NB4 (cell line): ENCODE data around the gene C1orf21.

ENCODE experiments used
- POLR2A ChIP-seq: IDR thresholded peaks from 2 replicates; pipeline ENCODE4 v1.6.1; 2011; ENCODE audit warnings: mild to moderate bottlenecking; ENCODE audit not compliant: insufficient read length; ENCODE audit errors: extremely low read depth
- TF ChIP-seq, protein P1 (sequence below): IDR thresholded peaks from one replicate; pipeline ENCODE4 v1.5.1; 2012; ENCODE audit warnings: low read depth, low read length
- TF ChIP-seq, protein P2 (sequence below): IDR thresholded peaks from 2 replicates; pipeline ENCODE4 v1.6.1; 2011; ENCODE audit warnings: low read depth, low read length

DNA sequence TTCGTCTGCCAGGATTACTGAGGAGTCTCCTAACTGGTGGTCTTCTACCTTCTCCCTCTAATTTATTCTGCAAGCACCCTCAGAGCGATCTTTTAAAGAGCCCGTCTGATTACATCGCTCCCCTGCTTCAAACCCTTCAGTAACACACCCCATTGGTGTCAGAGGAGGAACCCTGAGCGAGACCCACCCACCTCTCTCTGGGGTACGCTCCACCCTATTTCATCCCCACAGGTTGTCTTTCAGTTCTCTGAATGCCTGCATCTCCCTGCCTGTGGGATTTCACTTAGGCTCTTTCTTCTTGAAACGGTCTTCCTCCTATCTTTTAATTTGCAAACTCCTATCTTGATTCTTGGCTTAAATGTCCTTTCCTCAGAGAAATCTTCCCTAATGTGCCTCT, 39.4 kb downstream of the C1orf21 start:
- TF ChIP-seq, protein P1, sequence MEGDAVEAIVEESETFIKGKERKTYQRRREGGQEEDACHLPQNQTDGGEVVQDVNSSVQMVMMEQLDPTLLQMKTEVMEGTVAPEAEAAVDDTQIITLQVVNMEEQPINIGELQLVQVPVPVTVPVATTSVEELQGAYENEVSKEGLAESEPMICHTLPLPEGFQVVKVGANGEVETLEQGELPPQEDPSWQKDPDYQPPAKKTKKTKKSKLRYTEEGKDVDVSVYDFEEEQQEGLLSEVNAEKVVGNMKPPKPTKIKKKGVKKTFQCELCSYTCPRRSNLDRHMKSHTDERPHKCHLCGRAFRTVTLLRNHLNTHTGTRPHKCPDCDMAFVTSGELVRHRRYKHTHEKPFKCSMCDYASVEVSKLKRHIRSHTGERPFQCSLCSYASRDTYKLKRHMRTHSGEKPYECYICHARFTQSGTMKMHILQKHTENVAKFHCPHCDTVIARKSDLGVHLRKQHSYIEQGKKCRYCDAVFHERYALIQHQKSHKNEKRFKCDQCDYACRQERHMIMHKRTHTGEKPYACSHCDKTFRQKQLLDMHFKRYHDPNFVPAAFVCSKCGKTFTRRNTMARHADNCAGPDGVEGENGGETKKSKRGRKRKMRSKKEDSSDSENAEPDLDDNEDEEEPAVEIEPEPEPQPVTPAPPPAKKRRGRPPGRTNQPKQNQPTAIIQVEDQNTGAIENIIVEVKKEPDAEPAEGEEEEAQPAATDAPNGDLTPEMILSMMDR: no peak
- TF ChIP-seq, protein P2, sequence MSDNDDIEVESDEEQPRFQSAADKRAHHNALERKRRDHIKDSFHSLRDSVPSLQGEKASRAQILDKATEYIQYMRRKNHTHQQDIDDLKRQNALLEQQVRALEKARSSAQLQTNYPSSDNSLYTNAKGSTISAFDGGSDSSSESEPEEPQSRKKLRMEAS: no peak
- TF ChIP-seq POLR2A: no peak
